ENCODE data around the gene GRIN3B.

DNA sequence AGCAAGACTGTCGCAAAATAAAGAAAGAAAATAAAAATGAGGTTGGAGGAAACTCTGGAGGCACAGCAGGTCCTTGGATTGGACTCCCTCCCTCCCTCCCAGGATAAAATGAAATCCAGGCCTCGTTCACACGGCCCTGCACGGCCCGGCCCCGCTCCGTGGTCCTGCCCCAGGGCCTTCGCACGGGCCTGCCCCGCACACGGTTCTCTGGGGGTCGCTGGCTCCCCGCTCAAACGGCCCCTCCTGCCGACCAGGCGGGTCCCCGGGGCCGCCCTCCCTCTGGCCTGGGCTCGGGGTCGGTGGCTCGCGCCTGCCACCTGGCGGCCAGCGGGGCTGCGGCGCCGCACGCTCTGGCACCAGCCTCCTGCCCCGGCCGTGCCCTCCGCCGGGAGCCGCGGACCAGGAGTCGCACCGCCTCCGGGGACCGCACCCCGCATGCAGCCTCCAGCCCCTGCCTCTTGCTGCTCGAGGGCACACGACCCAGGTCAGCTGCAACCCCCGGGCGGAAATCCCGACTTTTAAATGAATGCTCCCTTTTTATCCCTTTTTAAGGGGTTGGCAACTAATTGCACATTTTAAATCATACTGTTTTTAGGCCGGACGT, 17.6 kb upstream of the GRIN3B start:
- TF ChIP-seq ISL1 (CRISPR knock-in tag; IDR thresholded peaks at IDR 0.05) (no peak), ESRRG (CRISPR knock-in tag; IDR thresholded peaks at IDR 0.05) (no peak), ARNTL (CRISPR knock-in tag; IDR thresholded peaks at IDR 0.05; ENCODE audit: borderline replicate concordance, low read depth) (no peak), ZFP30 (CRISPR knock-in tag; IDR thresholded peaks at IDR 0.05) (no peak), TCF4 (CRISPR knock-in tag; IDR thresholded peaks at IDR 0.05; ENCODE audit: borderline replicate concordance) (no peak), RARB (CRISPR knock-in tag; IDR thresholded peaks at IDR 0.05) (no peak), ZFP3 (CRISPR knock-in tag; IDR thresholded peaks at IDR 0.05) (no peak), ZNF8 (CRISPR knock-in tag; IDR thresholded peaks at IDR 0.05) (no peak), CSDC2 (CRISPR knock-in tag; IDR thresholded peaks at IDR 0.05) (no peak), ZC3H10 (CRISPR knock-in tag; IDR thresholded peaks at IDR 0.05) (no peak), PPARA (CRISPR knock-in tag; IDR thresholded peaks at IDR 0.05; ENCODE audit: borderline replicate concordance) (no peak)
- TF ChIP-seq, protein P1, sequence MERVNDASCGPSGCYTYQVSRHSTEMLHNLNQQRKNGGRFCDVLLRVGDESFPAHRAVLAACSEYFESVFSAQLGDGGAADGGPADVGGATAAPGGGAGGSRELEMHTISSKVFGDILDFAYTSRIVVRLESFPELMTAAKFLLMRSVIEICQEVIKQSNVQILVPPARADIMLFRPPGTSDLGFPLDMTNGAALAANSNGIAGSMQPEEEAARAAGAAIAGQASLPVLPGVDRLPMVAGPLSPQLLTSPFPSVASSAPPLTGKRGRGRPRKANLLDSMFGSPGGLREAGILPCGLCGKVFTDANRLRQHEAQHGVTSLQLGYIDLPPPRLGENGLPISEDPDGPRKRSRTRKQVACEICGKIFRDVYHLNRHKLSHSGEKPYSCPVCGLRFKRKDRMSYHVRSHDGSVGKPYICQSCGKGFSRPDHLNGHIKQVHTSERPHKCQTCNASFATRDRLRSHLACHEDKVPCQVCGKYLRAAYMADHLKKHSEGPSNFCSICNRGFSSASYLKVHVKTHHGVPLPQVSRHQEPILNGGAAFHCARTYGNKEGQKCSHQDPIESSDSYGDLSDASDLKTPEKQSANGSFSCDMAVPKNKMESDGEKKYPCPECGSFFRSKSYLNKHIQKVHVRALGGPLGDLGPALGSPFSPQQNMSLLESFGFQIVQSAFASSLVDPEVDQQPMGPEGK (CRISPR knock-in tag; IDR thresholded peaks at IDR 0.05; ENCODE audit: borderline replicate concordance), result no peak
